GM18505 (cell line): ENCODE data around the gene TPRA1.
A peak's percentile ranks its signal among the peaks of the same experiment; 100 is the strongest.

Experiments used
- ATAC-seq: cut with Tn5 transposase; IDR thresholded peaks from one replicate; pipeline ENCODE4 v1.9.1; 2021; ENCODE audit not compliant: unreplicated experiment
- POLR2A ChIP-seq: IDR thresholded peaks from 4 replicates; pipeline ENCODE4 v1.6.1; 2011; ENCODE audit warnings: borderline replicate concordance; ENCODE audit not compliant: insufficient read depth, insufficient read length; ENCODE audit errors: extremely low read depth

Gene TPRA1

GRCh38 chr3:127590593-127591465 is at the start of gene TPRA1:
Gene TPRA1 (minus strand): TSS chr3:127590733. CDS start chr3:127580146, 10,587 bp downstream.
- peak; percentile 76 for TF ChIP-seq POLR2A
- peak; percentile 60 for ATAC-seq

GRCh38 chr3:127640042-127640355 is 49.5 kb upstream of the TPRA1 start:
- no peak for ATAC-seq
- no peak for TF ChIP-seq POLR2A

- no peak for TF ChIP-seq POLR2A
- no peak for ATAC-seq
These were observed 48.9 kb upstream of the TPRA1 start for GRCh38 chr3:127639173-127640041.

- no peak for TF ChIP-seq POLR2A
- ATAC-seq = no peak
These were observed 47.4 kb upstream of the TPRA1 start for GRCh38 chr3:127637971-127638370.

GRCh38 chr3:127637546-127637945 is 47.0 kb upstream of the TPRA1 start:
- no peak for TF ChIP-seq POLR2A
- no peak for ATAC-seq

GRCh38 chr3:127634653-127635052 is 44.1 kb upstream of the TPRA1 start:
- TF ChIP-seq POLR2A = no peak
- ATAC-seq = no peak

GRCh38 chr3:127632035-127632820 is 41.7 kb upstream of the TPRA1 start:
- no peak for ATAC-seq
- no peak for TF ChIP-seq POLR2A

DNA sequence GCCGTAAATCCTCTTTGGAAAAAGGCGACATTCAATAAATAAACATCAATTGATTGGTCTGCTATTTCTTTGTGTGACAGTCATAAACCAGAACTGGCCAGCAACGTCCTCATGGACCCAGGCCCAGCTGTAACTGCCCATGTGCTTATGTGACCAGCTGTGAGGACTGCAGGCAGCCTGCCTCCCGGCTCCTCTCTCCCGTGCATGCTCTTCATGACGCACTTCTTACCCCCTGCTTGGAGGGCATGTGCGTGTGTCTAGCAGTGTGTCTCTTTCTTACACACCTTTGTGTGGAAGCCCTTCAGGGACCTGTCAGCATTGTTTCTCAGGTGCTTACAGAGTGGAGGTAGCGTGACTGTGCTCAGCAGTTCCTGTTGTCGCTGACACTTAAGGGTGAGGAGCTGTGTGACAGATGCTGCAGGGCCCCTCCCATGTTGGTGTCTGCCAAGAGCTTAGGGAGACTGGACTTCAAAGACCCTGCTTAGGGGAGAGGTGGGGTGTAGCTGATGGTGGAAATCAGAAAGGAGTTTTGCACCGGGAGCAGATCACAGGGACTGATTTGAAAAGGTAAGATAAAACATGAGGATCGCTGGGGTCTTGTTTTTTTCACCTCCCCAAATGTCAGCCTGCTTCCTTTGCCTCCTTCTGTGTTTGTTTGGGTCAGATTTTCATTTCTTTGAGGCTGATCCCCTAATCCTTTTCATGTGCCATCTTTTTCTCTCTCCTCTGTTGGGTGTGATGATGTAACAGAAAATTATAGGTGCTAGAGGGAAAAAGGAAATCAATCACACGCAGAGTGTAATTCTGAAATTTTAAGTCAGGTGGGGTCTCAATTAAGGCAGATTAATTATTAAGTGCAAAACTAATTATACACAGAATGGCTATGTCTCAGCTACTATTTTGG is 40.5 kb upstream of the TPRA1 start:
- no peak for ATAC-seq
- TF ChIP-seq POLR2A = no peak

DNA sequence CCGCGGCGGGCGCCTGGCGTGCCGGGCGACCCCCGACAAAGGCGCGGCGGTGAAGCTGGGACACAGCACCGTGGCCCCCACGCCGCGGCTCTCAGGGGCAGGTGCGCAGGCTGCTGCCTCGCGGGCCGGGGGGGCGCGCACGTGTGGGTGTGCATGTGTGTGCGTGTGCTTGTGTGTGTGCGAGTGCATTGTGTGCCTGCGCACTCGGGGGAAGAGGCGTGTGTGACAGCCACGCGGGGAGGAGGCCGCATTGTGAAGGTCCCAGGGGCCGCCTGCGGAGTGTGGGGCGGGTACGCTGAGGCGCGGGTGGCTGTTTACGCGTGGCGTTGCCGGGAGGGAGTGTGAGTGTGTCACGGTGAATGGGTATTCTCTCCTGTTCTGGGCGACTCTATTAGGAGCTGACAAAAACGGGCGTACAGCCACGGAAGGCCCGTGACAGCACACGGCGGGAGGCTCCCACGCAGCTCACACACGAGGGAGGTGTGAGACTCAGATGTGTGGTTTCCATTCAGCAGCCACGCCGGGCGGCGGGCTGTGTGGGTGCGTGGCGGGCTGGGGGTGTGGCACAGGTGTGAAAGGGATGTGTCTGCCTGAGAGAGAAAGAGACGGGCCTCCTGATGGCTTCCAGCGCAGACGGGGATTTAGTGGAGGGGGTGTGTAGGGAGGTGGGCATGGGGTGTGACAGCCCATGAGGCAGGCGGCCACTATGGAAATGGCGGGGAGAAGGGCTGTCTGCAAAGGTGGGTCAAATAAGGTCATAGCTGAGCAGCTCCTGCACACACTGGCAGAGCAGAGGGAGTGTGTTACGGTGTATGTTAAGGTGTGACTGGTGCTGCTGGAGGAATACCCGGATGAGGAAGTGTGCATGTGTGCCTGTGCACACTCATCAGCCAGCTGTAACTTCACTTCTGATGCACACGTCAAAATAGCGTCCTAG is 39.2 kb upstream of the TPRA1 start:
- TF ChIP-seq POLR2A = no peak
- peak; percentile 27 for ATAC-seq

- no peak for TF ChIP-seq POLR2A
- peak; percentile 53 for ATAC-seq
These were observed 38.4 kb upstream of the TPRA1 start, which contains the start of gene PODXL2 for GRCh38 chr3:127628788-127629466. Gene PODXL2 (plus strand): TSS chr3:127629185. CDS start chr3:127629220, 35 bp downstream.

GRCh38 chr3:127628426-127628787 is 37.9 kb upstream of the TPRA1 start:
- no peak for ATAC-seq

More at GRCh38 chr3:127628426-127628787, 37.9 kb upstream of the TPRA1 start:
- no peak for TF ChIP-seq POLR2A
